ENCODE results near the gene CDC42BPG.

The CDC42BPG gene

GRCh38 chr11:64888406-64888728 lies 43.9 kb upstream of the CDC42BPG start:
- Histone ChIP-seq H3K27me3 (ENCODE audit: low read depth, low read length) (no peaks in the 10 kb centered on the region), H3K79me2 (ENCODE audit: low read length) (no peaks in the 10 kb centered on the region), H3K4me3 (ENCODE audit: low read length) (peak overlapping the region; percentile 75), H3K36me3 (replicated peaks; ENCODE audit: low read depth, low read length) (no peaks in the 10 kb centered on the region), H2AFZ (ENCODE audit: low read depth, low read length) (peak overlapping the region; percentile 90), H3K9me3 (ENCODE audit: insufficient read depth, low read length) (no peaks in the 10 kb centered on the region), H3K9ac (ENCODE audit: low read length) (peak overlapping the region; percentile 68), H3K4me1 (ENCODE audit: low read length) (peaks cover 41% of the 10 kb centered on the region), H4K20me1 (ENCODE audit: insufficient read depth, low read length) (no peaks in the 10 kb centered on the region), H3K27ac (ENCODE audit: low read length) (peak overlapping the region; percentile 58), H3K4me2 (ENCODE audit: low read length) (peak overlapping the region; percentile 97)
- TF ChIP-seq CTCF (IDR thresholded peaks at IDR 0.05; ENCODE audit: low read depth, low read length) (no peak), EZH2phosphoT487 (IDR thresholded peaks at IDR 0.05; ENCODE audit: low read depth) (no peak)

GRCh38 chr11:64887757-64888405 lies 43.4 kb upstream of the CDC42BPG start:
- Histone ChIP-seq H3K79me2 (ENCODE audit: low read length) (no peaks in the 10 kb centered on the region), H4K20me1 (ENCODE audit: insufficient read depth, low read length) (no peaks in the 10 kb centered on the region), H3K9me3 (ENCODE audit: insufficient read depth, low read length) (no peaks in the 10 kb centered on the region), H3K4me1 (ENCODE audit: low read length) (peaks cover 36% of the 10 kb centered on the region), H3K9ac (ENCODE audit: low read length) (peak overlapping the region; percentile 68), H2AFZ (ENCODE audit: low read depth, low read length) (peak overlapping the region; percentile 90), H3K27me3 (ENCODE audit: low read depth, low read length) (no peaks in the 10 kb centered on the region), H3K4me2 (ENCODE audit: low read length) (peak overlapping the region; percentile 97), H3K27ac (ENCODE audit: low read length) (peak overlapping the region; percentile 58), H3K36me3 (replicated peaks; ENCODE audit: low read depth, low read length) (no peaks in the 10 kb centered on the region), H3K4me3 (ENCODE audit: low read length) (peak overlapping the region; percentile 75)
- TF ChIP-seq CTCF (IDR thresholded peaks at IDR 0.05; ENCODE audit: low read depth, low read length) (peak; percentile 84), EZH2phosphoT487 (IDR thresholded peaks at IDR 0.05; ENCODE audit: low read depth) (no peak)

- H3K4me1 ChIP-seq (ENCODE audit: low read length): peaks cover 35% of the 10 kb centered on the region
- peak overlapping the region; percentile 68 for H3K9ac ChIP-seq (ENCODE audit: low read length)
- no peaks in the 10 kb centered on the region for H3K79me2 ChIP-seq (ENCODE audit: low read length)
- H3K27me3 ChIP-seq (ENCODE audit: low read depth, low read length): no peaks in the 10 kb centered on the region
- no peak for TF ChIP-seq EZH2phosphoT487 (IDR thresholded peaks at IDR 0.05; ENCODE audit: low read depth)
- TF ChIP-seq CTCF (IDR thresholded peaks at IDR 0.05; ENCODE audit: low read depth, low read length): no peak
- peak overlapping the region; percentile 58 for H3K27ac ChIP-seq (ENCODE audit: low read length)
- H3K4me3 ChIP-seq (ENCODE audit: low read length): peak overlapping the region; percentile 75
- no peaks in the 10 kb centered on the region for H3K36me3 ChIP-seq (replicated peaks; ENCODE audit: low read depth, low read length)
- peak overlapping the region; percentile 97 for H3K4me2 ChIP-seq (ENCODE audit: low read length)
- H2AFZ ChIP-seq (ENCODE audit: low read depth, low read length): peak overlapping the region; percentile 84
- no peaks in the 10 kb centered on the region for H4K20me1 ChIP-seq (ENCODE audit: insufficient read depth, low read length)
- no peaks in the 10 kb centered on the region for H3K9me3 ChIP-seq (ENCODE audit: insufficient read depth, low read length)
Observed at GRCh38 chr11:64887234-64887756, 42.8 kb upstream of the CDC42BPG start.

GRCh38 chr11:64885367-64886286 lies 41.2 kb upstream of the CDC42BPG start:
- Histone ChIP-seq H2AFZ (ENCODE audit: low read depth, low read length) (no peak overlapping the region), H3K36me3 (replicated peaks; ENCODE audit: low read depth, low read length) (no peaks in the 10 kb centered on the region), H3K9ac (ENCODE audit: low read length) (no peak overlapping the region), H3K4me1 (ENCODE audit: low read length) (peaks cover 40% of the 10 kb centered on the region), H3K79me2 (ENCODE audit: low read length) (no peaks in the 10 kb centered on the region), H3K9me3 (ENCODE audit: insufficient read depth, low read length) (no peaks in the 10 kb centered on the region), H4K20me1 (ENCODE audit: insufficient read depth, low read length) (no peaks in the 10 kb centered on the region), H3K4me2 (ENCODE audit: low read length) (0 out of 2 replicates have a peak overlapping the region, but pooled peaks have one; percentile 2), H3K4me3 (ENCODE audit: low read length) (no peak overlapping the region), H3K27ac (ENCODE audit: low read length) (no peak overlapping the region), H3K27me3 (ENCODE audit: low read depth, low read length) (no peaks in the 10 kb centered on the region)
- no peak for TF ChIP-seq CTCF (IDR thresholded peaks at IDR 0.05; ENCODE audit: low read depth, low read length)
- no peak for TF ChIP-seq EZH2phosphoT487 (IDR thresholded peaks at IDR 0.05; ENCODE audit: low read depth)

All from OCI-LY3 (cell line).